AML-193 (cell line): ENCODE results near the gene BCL2L12.

Source experiments
- DNase-seq, 2 experiments: peaks; one replicate each; lab custom pipeline; 2025; lab: John Stamatoyannopoulos, UW

The BCL2L12 gene

DNA sequence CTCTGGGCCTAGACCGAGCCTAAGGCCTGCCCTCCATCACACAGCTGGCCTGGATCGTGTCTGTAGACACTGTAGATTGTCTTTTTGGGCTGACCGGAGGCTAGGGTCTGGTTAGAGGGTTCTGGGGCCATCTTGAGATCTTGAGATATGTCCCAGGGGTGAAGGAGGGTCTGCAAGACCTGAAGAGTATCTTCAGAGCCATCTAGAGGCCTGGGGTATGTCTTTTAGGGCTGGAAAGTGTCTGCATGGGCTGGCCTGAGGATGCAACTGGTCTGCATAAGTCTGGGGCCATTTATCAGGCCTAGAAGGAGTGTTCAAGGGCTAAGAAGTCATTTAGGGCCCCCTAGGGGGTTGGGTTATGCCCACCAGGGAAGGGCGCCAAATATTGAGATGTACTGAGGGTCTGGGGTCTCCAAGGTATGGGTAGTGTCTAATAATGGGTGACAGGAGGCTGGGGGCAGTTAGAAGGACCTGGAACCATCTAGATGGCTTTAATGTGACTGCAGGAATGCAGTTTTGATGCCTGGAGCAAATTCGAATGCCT lies 23.2 kb upstream of the BCL2L12 start:
- DNase-seq: no peak

DNA sequence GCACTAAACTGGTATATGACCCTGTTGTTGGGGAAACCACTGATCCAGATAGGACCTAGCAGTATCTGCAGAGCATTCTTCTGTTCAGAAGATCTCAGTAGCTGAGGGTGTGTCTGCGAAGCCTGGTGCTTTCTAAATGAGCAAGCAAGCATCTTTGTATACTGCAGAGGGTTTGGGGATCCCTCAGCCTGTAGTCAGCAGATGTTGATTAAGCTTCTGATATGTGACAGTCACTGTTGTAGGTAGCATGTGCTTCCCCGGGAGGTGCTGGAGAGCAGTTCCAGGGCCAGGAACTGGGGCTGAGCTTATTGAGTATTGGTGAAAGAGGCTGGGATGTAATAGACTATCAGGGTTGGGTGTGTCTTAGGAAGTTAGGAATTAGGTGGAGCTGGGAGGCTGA lies 22.3 kb upstream of the BCL2L12 start:
- no peak for DNase-seq

DNA sequence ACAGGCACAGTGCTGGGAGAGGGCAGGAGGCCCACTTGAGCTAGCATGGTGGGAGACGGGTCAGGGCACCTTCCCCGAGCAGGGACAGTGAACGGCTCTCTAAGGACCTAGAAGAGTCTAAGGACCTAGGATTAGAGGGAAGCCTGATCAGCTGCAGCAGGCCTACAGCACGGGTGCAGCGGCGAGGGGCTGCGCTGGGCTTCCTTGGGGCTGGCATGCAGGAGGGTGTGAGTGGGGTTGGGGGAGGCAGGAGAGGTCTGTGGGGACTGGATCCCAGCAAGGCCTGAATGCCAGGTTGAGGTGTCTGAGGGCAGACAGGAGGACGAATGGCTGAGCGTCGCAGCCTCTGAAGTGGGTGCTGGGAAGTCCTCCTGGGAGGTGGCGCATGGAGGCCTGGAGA lies 20.1 kb upstream of the BCL2L12 start:
- no peak for DNase-seq

DNA sequence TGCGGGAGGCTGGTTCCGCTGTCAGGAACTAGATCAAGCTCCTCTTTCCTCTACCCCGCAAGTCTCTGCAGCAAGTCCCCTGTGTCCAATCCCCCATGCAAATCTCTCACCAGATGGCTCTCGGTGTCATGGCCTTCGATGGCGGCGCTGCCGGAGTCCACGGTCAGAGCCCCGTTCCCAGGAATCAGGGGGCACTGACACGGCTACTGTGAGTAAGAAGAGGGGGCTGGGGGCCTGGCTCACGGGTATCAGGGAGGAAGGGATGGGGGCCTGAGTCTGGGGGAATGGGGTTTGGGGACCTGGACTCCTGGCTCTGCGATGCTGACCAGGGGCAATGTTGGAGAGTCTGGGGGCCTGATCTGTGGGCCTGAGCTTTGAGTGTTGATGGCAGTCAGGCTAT lies 19.7 kb upstream of the BCL2L12 start:
- no peak for DNase-seq

DNA sequence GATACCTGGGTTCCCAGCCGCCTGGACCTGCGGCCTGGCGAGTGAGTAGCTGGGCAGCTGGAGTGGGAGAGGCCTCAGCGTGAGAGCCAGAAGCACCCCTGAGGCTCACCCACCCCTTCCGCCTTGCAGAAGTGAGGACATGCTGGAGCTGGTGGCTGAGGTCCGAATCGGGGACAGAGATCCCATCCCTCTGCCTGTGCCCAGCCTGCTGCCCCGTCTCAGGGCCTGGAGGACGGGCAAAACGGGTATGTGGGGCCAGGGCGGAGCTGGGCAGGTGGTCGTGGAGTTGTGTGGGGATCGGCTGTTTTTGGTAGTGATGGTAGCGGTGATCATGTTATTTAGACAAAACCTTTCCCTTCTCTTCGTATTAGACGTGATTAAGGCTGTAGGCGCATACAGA lies 19.1 kb upstream of the BCL2L12 start:
- no peak for DNase-seq

DNA sequence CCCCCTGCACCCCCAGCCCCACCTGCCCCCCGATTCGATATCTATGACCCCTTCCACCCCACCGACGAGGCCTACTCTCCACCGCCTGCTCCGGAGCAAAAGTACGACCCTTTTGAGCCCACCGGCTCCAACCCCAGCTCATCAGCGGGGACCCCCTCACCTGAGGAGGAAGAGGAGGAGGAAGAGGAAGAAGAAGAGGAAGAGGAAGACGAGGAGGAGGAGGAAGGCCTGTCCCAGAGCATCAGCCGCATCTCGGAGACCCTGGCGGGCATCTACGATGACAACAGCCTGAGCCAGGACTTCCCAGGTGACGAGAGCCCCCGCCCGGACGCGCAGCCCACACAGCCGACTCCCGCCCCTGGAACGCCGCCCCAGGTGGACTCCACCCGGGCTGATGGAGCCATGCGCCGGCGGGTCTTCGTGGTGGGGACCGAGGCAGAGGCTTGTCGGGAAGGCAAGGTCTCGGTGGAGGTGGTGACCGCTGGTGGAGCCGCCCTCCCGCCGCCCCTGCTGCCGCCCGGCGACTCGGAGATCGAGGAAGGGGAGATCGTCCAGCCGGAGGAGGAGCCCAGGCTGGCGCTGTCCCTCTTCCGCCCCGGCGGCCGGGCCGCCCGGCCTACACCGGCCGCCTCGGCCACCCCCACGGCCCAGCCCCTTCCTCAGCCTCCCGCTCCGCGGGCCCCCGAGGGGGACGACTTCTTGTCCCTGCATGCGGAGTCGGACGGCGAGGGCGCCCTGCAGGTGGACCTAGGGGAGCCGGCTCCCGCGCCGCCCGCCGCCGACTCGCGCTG lies 14.5 kb upstream of the BCL2L12 start:
- DNase-seq: no peak

DNA sequence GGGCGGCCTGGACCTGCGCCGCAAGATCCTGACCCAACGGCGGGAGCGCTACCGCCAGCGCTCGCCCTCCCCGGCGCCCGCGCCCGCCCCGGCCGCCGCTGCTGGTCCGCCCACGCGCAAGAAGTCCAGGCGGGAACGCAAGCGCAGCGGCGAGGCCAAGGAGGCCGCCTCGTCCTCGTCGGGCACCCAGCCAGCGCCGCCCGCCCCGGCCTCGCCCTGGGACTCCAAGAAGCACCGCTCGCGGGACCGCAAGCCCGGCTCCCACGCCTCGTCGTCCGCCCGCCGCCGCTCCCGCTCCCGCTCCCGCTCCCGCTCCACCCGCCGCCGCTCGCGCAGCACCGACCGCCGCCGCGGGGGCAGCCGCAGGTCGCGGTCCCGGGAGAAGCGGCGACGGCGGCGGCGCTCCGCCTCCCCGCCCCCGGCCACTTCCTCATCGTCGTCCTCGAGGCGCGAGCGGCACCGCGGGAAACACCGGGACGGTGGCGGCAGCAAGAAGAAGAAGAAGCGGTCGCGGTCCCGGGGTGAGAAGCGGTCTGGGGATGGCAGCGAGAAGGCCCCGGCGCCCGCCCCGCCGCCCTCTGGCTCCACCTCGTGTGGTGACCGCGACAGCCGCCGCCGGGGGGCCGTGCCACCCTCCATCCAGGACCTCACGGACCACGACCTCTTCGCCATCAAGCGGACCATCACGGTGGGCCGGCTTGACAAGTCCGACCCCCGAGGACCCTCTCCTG lies 13.7 kb upstream of the BCL2L12 start:
- no peak for DNase-seq

DNA sequence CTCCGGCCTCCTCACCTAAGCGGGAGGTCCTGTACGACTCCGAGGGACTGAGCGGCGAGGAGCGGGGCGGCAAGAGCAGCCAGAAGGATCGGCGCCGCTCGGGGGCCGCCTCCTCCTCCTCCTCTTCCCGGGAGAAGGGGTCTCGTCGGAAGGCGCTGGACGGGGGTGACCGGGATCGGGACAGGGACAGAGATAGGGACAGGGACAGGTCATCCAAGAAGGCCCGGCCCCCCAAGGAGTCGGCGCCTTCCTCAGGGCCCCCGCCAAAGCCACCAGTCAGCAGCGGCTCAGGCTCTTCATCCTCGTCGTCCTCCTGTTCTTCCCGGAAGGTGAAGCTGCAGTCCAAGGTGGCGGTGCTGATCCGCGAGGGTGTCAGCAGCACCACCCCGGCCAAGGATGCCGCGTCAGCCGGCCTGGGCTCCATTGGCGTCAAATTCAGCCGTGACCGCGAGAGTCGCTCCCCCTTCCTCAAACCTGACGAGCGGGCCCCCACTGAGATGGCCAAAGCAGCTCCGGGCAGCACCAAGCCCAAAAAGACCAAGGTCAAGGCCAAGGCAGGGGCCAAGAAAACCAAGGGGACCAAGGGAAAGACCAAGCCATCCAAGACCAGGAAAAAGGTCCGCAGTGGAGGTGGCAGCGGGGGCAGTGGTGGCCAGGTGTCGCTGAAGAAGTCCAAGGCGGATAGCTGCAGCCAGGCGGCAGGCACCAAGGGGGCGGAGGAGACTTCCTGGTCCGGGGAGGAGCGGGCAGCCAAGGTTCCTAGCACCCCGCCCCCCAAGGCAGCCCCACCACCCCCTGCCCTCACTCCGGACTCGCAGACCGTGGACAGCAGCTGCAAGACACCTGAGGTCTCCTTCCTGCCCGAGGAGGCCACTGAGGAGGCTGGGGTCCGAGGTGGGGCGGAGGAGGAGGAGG lies 12.9 kb upstream of the BCL2L12 start:
- no peak for DNase-seq

DNA sequence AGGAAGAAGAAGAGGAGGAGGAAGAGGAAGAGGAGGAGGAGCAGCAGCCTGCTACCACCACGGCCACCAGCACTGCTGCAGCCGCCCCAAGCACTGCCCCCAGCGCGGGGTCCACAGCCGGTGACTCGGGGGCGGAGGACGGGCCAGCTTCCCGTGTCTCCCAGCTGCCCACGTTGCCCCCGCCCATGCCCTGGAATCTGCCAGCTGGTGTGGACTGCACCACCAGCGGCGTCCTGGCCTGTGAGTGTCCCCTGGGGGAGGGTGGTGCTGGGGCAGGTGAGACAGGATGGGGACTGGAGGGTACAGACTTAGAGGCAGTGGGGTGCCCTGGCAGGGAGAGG lies 12.3 kb upstream of the BCL2L12 start:
- no peak for DNase-seq

DNA sequence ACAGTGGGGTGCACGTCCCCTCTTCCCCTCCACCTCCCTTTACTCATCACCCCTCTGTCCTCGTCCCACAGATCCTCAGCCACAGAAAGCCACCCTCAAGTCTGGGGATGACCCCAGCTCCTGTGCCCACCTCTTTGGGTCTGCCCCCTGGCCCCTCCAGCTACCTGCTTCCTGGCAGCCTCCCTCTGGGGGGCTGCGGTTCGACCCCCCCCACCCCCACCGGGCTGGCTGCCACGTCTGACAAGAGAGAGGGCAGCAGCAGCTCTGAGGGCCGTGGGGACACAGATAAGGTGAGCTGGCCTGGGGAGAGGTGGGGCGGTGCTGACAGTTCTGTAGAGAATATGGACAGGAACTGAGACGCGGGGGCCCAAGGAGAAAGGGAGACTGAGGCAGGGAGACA lies 11.2 kb upstream of the BCL2L12 start:
- DNase-seq: no peak

DNA sequence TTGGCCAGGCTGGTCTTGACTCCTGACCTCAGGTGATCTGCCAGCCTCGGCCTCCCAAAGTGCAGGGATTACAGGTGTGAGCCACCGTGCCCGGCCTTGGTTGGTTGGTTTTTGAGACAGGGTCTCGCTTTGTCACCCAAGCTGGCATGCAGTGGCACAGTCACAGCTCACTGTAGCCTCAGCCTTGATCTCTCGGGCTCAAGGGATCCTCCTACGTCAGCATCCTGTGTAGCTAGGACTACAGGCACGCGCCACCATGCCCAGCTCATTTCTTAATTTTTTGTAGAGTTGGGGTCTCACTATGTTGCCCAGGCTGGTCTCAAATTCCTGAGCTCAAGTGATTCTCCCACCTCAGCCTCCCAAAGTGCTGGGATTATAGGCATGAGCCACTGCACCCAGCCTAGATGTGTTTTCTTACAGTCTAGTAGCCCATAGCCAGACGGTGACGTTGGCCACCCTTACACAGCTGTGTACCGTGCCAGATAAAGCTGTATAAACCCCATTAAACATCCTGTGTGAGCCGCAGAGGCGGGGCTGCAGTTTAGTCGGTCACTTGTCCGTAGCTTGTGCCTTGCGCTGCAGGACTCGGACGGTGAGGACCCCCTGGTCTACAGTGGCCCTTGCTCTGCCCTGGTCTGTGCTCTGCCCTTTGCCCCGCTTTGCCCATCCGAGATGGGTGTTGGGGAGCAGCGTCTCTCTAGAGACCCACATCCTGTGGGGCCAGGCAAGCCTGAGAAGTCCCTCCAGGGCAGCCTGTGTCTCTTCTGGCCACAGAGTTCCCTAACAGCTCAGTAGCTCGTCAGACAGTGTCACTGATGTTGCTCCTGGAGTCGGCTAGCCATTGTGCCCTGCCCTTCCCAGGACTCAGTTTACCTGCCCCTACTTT lies 9.9 kb upstream of the BCL2L12 start:
- no peak for DNase-seq

DNA sequence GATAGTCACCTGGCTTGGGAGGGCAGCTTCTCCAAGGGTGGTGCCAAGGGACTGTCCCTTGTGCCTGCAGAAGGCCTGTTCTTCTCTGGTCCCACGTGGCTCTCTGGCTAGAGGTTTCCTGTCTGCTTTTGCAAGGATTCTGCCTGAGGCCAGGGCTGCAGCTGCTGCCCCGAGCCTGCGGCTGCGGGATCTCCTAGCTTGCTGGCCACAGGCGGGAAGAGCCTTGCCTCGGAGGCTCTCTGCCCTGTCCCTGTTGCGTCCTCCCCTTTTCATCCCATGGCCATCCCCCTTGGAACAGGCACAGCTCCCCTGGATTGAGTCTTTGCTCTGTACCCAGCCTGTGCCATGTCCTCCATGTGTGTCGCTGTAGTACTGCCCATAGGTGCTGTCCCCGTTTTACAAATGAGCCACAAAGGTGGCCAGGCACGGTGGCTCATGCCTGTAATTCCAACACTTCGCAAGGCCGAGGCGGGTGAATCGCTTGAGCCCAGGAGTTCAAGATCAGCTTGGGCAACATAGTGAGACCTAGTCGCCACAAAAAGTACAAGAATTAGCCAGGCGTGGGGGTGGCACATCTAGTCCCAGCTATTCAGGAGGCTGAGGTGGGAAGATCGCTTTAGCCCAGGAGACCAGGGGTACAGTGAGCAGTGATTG lies 9.2 kb upstream of the BCL2L12 start:
- no peak for DNase-seq

DNA sequence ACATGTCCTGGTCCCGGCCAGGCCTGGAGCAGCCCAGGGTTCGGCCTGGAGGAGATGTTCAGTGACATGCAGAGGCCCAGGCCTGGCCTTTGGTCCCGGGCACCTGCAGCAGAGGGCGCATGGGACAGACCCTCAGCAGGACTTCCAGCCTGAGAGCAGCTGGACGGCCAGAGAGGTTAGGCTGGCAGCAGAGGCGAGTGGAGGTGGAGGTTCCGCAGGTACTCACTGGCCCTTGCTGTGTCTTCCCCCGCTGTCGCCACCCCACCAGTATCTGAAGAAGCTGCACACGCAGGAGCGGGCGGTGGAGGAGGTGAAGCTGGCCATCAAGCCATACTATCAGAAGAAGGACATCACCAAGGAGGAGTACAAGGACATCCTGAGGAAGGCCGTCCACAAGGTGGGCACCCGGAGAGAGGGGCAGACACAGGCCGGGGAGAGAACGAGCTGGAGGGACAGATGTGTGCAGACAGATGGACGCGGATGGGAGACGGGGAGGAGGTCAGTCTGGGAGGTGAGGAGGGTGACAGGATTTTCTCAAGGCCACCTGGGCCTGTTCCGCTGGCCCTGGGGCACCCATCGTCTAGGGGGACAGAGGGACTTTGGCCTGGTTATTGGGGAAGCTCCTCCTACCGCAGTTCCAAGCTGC lies 8.1 kb upstream of the BCL2L12 start:
- no peak for DNase-seq

DNA sequence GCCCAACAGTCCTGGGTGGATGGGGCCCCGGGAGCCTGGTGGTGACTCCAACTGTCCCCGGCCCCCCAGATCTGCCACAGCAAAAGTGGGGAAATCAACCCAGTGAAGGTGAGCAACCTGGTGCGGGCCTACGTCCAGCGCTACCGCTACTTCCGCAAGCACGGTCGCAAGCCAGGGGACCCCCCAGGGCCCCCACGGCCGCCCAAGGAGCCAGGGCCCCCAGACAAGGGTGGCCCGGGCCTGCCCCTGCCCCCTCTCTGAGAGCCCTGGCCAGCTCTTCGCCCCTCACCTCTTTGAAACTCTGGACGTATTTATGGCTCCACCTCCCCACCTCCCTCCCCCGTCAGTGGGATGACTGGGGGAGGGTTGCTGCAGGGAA lies 7.6 kb upstream of the BCL2L12 start:
- no peak for DNase-seq

DNA sequence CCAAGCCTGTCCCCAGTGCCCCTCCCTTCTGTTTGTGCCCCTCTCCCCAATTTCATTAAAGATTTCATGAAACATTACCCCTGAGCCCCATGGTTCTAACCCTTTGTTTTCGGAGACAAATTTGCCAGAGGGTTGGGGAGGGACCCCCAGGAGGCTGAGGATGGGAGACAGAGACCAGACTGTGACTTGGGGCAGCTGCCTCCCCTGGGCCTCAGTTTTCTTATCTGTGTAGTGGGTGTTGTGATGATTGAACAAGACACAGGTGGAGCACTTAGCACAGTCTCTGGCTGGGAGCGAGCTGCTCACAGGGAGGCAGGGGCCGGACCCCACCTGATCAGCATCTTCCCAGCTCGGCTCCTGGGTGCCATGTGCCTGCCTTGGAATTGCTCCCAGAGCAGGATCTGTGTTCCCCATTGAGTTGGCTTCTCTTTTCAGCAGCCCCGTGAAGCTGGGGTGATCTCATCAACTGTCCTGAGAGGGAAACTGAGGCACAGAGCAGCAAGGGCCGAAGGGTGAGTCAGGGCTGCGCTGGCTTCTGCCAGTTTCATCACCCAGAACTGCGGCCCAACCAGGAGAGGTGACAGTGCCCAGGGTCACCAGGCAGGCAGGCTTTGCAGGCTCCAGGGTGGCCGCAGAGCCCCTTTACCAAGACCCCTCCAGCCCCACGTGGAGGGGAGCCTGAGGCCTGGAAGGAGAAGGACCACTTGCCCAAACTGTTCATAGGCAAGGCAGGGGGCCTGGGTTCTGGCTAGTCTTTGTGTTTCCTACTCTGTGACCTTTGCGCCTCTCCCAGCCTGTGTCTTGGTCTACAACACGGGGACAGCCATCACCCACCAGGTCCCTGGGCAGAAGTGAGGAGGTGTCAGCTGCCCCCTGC lies 6.9 kb upstream of the BCL2L12 start:
- no peak for DNase-seq

DNA sequence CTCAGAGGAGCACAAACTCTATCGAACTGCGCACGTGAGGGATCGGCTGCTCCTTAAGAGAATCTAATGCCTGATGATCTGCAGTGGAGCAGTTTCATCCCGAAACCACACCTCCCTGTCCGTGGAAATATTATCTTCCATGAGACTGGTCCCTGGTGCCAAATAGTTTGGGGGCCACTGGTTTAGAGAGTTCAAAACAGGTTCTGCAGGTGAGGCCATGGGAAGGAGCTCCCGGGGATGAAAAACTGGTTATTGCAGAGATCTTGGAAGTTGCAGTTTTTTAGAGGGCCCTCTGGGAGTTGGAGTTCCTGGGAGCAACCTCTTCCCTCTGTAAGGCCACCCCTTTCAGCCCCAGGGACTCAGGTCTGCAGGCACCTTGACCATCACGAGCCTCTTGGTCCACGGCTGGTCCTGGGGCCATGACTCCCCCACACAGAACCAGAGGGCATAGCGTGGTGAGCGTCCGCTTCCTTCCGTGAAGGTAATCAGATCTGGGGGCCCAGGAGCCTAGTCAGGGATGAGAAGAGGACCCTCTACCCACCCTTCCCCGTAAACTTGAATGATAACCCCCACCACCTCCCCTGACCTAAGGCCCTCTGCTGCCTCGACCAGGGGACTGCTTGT lies 5.3 kb upstream of the BCL2L12 start:
- no peak for DNase-seq

DNA sequence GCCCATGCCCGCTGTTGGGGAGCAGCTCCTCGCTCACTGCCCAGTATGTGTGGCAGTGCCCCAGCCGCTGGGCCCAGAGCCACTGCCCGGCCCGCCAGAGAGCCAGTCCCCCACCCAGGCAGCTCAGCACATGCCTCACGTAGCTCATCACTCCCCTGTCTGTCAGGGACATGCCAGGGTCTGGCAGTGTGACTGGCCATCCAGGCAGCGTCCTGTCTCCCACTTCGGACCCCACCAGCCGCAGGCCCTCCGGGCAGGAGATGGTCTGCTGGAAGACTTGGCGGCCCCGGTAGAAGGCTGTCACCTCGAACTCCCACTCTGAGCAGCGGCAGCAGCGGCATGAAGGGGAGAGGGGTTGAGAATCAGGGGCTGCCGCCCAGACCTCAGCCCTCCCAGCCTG lies 3.7 kb upstream of the BCL2L12 start:
- DNase-seq: no peak

DNA sequence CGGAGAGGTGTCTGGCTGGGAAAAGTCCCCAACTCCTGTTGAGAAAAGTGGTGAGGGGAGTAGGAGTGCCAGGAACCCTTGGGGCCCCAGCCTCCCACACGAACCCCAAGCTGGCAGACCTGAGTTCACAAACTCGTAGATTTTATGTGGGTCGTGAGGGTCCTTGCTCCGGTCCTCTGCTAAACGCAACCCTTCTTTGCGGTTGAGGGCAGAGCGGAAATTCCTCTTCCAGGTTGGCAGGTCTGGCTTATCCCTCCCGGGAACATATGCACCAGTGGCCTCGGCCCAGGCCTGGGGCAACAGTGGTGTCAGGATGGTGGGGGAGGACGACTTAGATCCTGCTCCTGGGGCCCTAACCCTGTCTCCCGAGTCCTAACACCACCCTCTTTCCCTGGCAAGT lies 2.5 kb upstream of the BCL2L12 start:
- DNase-seq: no peak
